ENCODE data around the gene MACROD2.

MACROD2 gene

GRCh38 chr20:14555676-14556075, 560.4 kb downstream of the MACROD2 start:
- DNase-seq: no peak

- DNase-seq: no peak
These were observed 560.9 kb downstream of the MACROD2 start for GRCh38 chr20:14556206-14556605.

DNA sequence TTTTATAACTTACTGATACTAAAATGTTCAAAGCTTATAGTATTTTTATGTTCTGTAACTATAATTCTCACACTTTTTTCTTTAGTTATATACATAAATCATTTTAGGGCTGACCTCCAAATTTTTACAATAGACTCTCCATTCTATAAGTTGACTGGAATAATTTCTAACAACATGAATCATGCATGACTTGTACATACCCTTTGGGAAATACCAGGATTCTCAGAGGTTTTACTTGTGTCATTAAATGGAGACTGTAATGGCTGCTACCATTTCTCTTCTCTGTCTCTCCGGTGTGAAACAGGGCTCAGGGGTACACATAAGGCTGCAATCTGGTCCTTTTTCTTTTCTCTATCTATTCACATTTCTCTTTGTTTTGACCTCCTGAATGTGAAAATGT, 564.3 kb downstream of the MACROD2 start:
- DNase-seq: no peak

DNA sequence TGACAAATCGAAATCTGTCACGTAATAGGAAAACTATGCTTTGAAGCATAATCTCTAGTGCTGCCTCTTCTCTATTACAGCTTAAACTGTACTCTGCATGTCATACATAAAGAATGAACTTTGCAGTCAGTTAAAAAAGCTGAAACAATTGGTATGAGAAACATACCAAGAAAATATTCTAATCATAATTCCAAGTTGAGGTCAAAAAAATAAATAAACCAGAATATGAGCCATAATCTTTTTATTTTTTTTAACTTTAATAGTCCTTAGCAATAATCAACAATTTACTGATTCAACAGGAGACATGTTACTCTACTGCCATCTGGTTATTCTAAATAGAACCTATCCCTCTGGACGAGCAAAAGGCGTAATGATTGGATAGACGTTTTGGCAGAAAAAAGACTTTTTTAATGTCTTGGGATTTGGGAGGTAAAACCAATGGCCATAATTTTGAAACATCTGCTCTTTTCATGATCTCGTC, 566.5 kb downstream of the MACROD2 start:
- DNase-seq: no peak

GRCh38 chr20:14562981-14563380, 567.7 kb downstream of the MACROD2 start:
- DNase-seq: no peak

DNA sequence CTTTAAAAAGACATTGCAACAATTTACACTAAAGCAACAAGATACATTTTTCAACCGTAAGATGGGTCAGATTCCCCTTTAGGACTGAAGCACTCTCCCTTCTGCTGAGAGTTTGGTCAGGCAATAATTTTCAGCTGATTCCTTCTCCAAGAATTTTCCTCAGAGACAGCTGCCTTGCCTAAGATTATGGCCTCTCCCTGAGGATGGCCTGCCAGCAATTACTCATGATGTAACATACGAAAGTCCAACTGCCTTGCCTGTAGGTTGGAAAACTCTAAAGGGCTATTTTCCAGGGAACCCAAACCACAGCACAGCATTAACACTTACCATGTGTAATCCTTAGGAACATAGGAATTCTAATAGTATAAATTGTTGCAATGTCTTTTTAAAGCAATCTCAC, 571.2 kb downstream of the MACROD2 start:
- DNase-seq: no peak

DNA sequence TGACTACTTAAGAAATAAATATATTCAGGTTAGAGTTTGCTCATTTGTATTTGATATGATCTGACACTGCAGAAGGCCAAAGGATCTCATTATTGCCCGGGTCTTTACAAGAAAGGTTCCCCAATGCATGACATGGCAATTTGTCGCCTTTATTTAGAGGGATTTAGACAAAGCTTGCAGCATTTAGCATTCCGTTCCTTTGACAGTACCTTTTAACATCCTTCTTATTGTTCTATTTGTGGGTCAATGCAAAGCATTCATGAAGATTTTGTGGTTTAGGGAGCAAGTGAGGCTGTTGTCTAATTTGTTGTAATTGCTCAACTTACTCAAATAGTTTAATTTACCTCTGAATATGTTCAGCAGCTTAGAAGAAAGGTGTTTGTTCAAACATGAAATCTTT, 572.9 kb downstream of the MACROD2 start:
- no peak for DNase-seq

GRCh38 chr20:14568701-14569100, 573.4 kb downstream of the MACROD2 start:
- no peak for DNase-seq

- DNase-seq: no peak
These were observed 574.3 kb downstream of the MACROD2 start for GRCh38 chr20:14569641-14570040.

DNA sequence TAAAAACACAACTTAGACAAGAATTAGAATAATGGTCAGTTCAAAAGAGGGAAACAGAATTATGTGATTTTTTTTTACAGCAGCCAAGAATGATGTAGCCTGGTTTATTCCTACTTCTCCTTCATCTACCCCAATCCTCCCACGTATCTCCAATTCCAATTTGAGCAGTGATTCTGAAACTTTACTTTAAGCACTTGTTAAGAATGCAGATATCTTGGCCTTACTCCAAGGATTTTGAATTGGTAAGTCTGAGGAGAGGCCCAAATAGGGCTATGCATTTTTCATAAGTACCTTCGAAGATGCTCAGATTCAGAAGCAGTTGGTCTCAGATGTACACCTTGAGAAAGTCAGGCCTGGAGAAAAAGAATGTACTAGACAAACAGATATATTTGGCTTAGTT, 575.5 kb downstream of the MACROD2 start:
- no peak for DNase-seq

- no peak for DNase-seq
These were observed 578.4 kb downstream of the MACROD2 start for GRCh38 chr20:14573676-14574075.

DNA sequence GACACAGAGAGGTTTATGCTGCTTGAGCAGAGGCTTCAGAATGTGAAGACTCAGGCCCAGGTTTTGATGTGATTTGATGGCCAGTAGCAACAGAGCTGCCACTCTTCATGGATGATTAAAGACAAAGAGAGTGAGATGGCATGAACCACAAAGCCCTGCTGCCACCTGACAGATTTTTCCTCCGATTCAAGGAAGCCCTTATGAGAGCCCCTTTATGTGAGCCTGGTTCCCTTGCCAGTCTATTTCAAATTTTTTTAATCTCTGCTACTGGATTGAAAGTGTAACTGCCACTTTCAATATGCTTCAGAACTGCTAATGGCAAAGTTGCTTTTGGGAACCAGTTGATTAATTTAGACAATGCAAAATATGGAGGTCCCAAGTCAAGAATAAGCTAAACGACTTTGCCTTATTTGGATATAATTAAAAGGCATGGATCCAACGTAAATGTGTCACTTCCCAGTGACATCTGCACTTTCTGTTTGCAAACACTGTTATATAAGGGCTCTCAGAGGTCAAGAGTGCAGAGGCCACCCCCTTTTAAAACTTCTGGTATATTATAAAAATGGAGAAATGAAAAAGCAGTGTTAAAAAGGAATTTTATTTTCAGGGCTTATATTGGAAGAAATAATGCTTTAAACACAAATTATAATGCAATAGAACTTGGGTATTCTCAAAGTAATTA, 581.0 kb downstream of the MACROD2 start:
- no peak for DNase-seq

DNA sequence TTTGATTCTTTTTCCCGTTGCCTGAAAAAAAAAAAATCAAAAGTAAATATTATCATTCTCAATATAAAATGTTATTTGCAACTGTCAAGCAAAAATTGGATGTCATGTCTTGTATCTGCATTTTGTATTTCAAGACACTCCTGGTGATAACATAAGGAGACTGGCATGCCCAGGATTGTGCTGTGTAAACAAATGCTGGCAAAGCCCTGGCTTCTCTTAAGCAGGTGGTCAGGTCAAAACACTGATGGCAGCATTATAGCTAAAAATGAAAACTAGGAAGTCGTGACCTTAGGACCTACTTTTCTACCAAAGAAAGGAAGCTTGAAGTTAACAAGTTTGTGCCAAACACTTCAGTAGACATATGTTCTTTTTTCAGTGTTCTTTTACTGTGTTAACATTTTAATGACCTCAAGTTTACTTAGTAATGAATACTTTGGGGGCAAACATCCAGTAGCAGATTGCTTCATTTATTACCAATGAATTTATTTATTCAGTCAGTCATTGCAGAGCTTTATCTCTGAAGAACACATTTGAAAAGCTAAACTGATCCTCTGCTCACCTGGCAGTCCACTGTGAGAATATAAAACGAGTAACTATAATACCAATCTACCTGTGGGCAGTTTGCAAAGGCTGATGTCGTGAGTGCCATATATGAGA, 585.2 kb downstream of the MACROD2 start:
- DNase-seq: no peak

DNA sequence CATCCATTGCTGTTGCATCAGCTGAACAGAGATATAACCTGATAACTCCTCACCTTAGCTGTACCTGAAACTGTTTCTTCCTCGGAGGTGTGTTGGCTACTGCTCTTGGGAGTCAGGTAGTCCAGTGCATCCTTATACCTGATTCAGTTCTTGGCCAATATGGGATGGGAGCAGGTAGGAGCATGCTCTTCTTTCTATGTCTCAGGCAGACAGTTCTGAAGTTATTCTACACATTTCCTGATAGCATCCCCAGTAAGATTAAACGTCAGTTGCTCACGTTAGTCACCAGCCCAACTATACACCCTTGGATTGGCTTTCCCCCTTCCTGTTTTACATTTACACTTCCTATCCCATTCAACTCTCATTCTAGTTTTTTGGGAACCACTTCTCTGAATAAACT, 586.4 kb downstream of the MACROD2 start:
- no peak for DNase-seq

- DNase-seq: no peak
These were observed 587.5 kb downstream of the MACROD2 start for GRCh38 chr20:14582855-14583254.

GRCh38 chr20:14583413-14583812, 588.1 kb downstream of the MACROD2 start:
- peak; percentile 3 for DNase-seq

- DNase-seq: no peak
These were observed 594.1 kb downstream of the MACROD2 start for GRCh38 chr20:14589383-14589782.

DNA sequence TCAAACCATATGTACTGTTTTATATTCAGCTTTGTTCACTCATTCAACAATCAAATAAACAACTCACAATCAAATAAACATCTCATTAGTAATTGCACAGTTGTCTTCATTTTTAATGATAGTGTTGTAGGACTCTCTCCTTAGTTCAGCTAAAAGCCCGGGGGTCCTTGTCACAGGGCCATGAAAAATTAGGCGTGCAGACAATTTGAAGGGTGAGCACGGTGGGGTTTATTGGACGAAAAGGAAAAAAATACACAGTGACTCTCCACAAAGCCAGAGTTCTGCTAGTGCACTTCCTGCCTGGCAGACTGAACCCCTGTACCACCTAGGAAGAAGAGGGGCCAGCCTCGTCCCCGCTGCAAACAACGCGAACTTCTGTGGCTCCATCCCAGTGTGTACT, 599.7 kb downstream of the MACROD2 start:
- DNase-seq: no peak

DNA sequence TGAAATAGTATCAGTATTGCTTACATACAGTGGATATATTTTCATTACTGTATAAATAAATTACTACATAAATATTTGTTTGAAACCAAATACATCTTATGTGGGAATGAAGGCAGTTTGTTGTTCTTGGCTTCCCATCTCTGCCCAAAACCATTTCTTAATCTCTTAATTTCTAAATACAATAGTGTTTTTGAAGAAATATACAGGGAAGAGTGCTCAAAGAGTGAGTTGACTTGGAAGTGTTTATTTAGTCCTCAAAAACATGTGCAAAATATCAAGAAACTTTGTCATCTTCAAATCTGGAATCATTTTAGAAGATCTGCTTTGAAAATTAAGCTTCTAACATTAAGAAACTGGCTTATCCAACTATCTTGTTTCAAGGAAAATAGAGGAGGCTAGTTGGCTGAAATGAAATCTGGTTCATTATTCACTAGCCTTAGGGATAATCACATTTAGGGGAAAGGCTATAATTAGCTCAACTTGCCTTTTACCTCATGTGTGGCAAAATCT, 601.9 kb downstream of the MACROD2 start:
- no peak for DNase-seq

GRCh38 chr20:14599613-14600012, 604.3 kb downstream of the MACROD2 start:
- no peak for DNase-seq

- no peak for DNase-seq
These were observed 605.2 kb downstream of the MACROD2 start for GRCh38 chr20:14600527-14600926.

DNA sequence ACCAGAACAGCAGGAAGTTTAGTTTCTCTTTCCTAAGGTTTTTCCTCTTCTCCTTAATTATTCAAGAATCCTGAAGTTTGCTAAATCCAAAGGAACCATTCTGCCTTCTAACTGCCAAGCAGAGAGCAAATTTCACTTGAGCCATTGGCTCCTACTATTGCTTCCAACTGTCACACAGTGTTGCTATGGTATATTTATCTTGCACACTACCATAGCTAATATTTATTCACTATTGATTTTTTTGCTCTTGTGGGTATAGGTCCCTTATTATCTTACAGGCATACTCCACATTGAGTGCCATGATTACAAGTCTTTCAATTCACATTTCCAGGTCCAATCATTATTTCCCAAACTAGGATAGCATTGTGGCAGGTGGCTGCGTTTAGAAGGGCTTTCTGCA, 608.8 kb downstream of the MACROD2 start:
- no peak for DNase-seq

- no peak for DNase-seq
These were observed 614.3 kb downstream of the MACROD2 start for GRCh38 chr20:14609328-14610221.

DNA sequence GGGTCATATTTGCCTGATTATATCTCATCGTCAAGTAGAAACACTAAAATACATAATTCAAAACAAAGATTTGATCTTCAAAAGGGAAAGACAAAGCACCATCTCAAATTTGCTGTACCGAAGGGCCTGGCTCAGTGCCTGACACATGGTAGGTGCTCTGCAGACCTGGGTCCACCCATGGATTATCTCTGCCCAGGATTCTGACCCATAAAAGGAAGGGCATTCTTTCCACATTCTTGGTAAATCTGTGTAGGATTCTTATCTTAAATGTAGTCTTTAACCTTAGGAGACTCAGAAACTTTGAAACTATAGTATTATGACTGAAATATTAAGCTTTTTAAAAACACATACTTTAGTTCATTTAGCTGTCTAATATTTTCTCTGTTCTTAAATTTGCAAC, 616.2 kb downstream of the MACROD2 start:
- no peak for DNase-seq
